Stomach (tissue), 9 donors: Measurements from ENCODE around the gene COL27A1. TPM values are rescaled to one million over a fixed set of nuclear protein-coding genes. Genes with fewer than 3 reads are reported as not detected.
A peak's percentile ranks its signal among the peaks of the same experiment; 100 is the strongest.

Experiments used
- DNase-seq, 2 donors: peaks; one replicate each; pipeline versions ENCODE4 v3.0.0 to v3.0.0-alpha.2; 2013 to 2019
- H3K27ac ChIP-seq, 5 donors: fragments of 200-600 bp in 4 of 5; sonication (generic) in 4 of 5; one replicate each; pipeline ENCODE4 v1.5.1; 2013 to 2019; ENCODE audit warnings: mild to moderate bottlenecking in 1 of 5, moderate library complexity in 1 of 5
- H3K27me3 ChIP-seq, 3 donors: fragments of 200-600 bp; sonication (generic); one replicate each; pipeline ENCODE4 v1.5.1; 2017 to 2019; ENCODE audit warnings: mixed run types in 1 of 3
- H3K36me3 ChIP-seq, 4 donors: fragments of 200-600 bp; sonication (generic); 1 replicate in 3 of 4; 2 replicates in 1 of 4; pipeline ENCODE4 v1.5.1; 2016 to 2019
- H3K4me1 ChIP-seq, 4 donors: fragments of 200-600 bp; sonication (generic); one replicate each; pipeline ENCODE4 v1.5.1; 2016 to 2019
- H3K4me3 ChIP-seq, 4 donors: fragments of 200-600 bp; sonication (generic) in 3 of 4; one replicate each; pipeline ENCODE4 v1.5.1; 2016 to 2019; ENCODE audit warnings: mild to moderate bottlenecking in 1 of 4
- H3K9me3 ChIP-seq, 4 donors: fragments of 200-600 bp; sonication (generic); one replicate each; pipeline ENCODE4 v1.5.1; 2016 to 2019
- CTCF ChIP-seq, 7 experiments: fragments of 450-650 bp in 4 of 7; fragments of 200-600 bp in 3 of 7; sonication (generic) in 3 of 7; IDR thresholded peaks; one replicate each; pipeline ENCODE4 v1.5.1; 2016 to 2019; ENCODE audit warnings: antibody characterized with exemption in 7 of 7, control low read depth in 2 of 7, mild to moderate bottlenecking in 1 of 7
- EP300 ChIP-seq: sonication (generic); formaldehyde crosslinking; IDR thresholded peaks from one replicate; pipeline ENCODE4 v1.6.1; 2017; ENCODE audit warnings: antibody characterized with exemption
- POLR2A ChIP-seq, 4 donors: fragments of 450-650 bp; IDR thresholded peaks; one replicate each; pipeline ENCODE4 v1.6.1; 2016; ENCODE audit warnings: antibody characterized with exemption in 4 of 4, control low read depth in 2 of 4, mild to moderate bottlenecking in 1 of 4, moderate library complexity in 1 of 4
- POLR2AphosphoS5 ChIP-seq, 3 donors: sonication (generic); formaldehyde crosslinking; IDR thresholded peaks; one replicate each; pipeline ENCODE4 v1.6.1; 2016; ENCODE audit warnings: antibody characterized with exemption in 3 of 3
- WGBS, 5 donors: extraction: QIAGEN DNeasy Blood & Tissue Kit in 3 of 5; methylation state at CpG; one replicate each; pipeline versions ENCODE4 v1.1.5 to v1.1.7; 2013 to 2018; 5-methylcytosine and 5-hydroxymethylcytosine counted together
- intact Hi-C: fragments of 100-400 bp; cut with DNase I; formaldehyde crosslinking; loops from one replicate; pipeline ENCODE4 v1.15.1; 2023; ENCODE audit warnings: low total_unique reads
- polyA plus RNA-seq, 3 donors: library from polyadenylated mRNA; stranded (reverse); fragments of 200-250 nt; gene quantifications; one replicate each; pipeline ENCODE4 v1.2.3, GENCODE V29; 2013
- total RNA-seq, 5 donors: library from RNA; depleted of rRNA; stranded (reverse); fragments of >200 nt; gene quantifications; one replicate each; pipeline versions ENCODE4 v1.1.0 to v1.2.3, GENCODE V29; 2014 to 2016
- donor health status: healthy with polysubstance abuse.
- donor health status: Bipolar disorder and iron deficiency.
- donor health status: healthy.

COL27A1 gene
- total and polyA plus RNA-seq, 8 donors = 2.9 to 26.3 (median 8.2) TPM

- intact Hi-C loops = loop anchor here (5.0 kb wide), 1 partner anchor 139 kb away; no protein-coding TSS in a partner anchor
- no peak overlapping the region for H3K27ac ChIP-seq
- DNase-seq = peak; percentile 81 to 87
- H3K4me1 ChIP-seq = peaks cover 0 to 9% (median 0%) of the 10 kb centered on the region in 4 donors
- WGBS, 5 donors = 16 to 18% (median 18%) methylated on average over 12 of the region's 12 CpGs
- H3K9me3 ChIP-seq = peaks cover 0 to 16% (median 7%) of the 10 kb centered on the region in 4 donors
- no peak overlapping the region for H3K4me3 ChIP-seq
- H3K36me3 ChIP-seq = peaks cover 0 to 28% (median 22%) of the 10 kb centered on the region in 4 donors
- no peaks in the 10 kb centered on the region for H3K27me3 ChIP-seq
- TF ChIP-seq POLR2AphosphoS5 (IDR thresholded peaks at IDR 0.05) (no peak), EP300 (no peak), POLR2A (IDR thresholded peaks at IDR 0.05) (no peak), CTCF (IDR thresholded peaks at IDR 0.05) (peak in 6 of 7 experiments; percentile 62 to 98 (median 95))
Measured at GRCh38 chr9:114291064-114291474, 135.7 kb downstream of the COL27A1 start.

- 83 to 90% (median 86%) methylated on average over 11 of the region's 11 CpGs for WGBS, 5 donors
- Histone ChIP-seq H3K36me3 (peaks cover 0 to 34% (median 26%) of the 10 kb centered on the region in 4 donors), H3K4me3 (no peak overlapping the region), H3K9me3 (peaks cover 0 to 21% (median 7%) of the 10 kb centered on the region in 4 donors), H3K27ac (no peak overlapping the region), H3K4me1 (peaks cover 0 to 9% (median 0%) of the 10 kb centered on the region in 4 donors), H3K27me3 (no peaks in the 10 kb centered on the region)
- DNase-seq = no peak
- intact Hi-C loops = loop anchor here (5.0 kb wide), 1 partner anchor 140 kb away; no protein-coding TSS in a partner anchor
- no peak for TF ChIP-seq CTCF (IDR thresholded peaks at IDR 0.05)
- no peak for TF ChIP-seq POLR2A (IDR thresholded peaks at IDR 0.05)
- TF ChIP-seq EP300 = no peak
- TF ChIP-seq POLR2AphosphoS5 (IDR thresholded peaks at IDR 0.05) = no peak
Measured at GRCh38 chr9:114291886-114292590, 136.7 kb downstream of the COL27A1 start.

GRCh38 chr9:114294664-114295063 lies 139.3 kb downstream of the COL27A1 start:
- Histone ChIP-seq H3K27me3 (no peaks in the 10 kb centered on the region), H3K9me3 (peaks cover 0 to 21% (median 7%) of the 10 kb centered on the region in 4 donors), H3K4me1 (no peaks in the 10 kb centered on the region), H3K4me3 (no peak overlapping the region), H3K27ac (no peak overlapping the region), H3K36me3 (peaks cover 0 to 42% (median 28%) of the 10 kb centered on the region in 4 donors)
- intact Hi-C loops = loop anchor here (5.0 kb wide), 1 partner anchor 142 kb away; no protein-coding TSS in a partner anchor
- TF ChIP-seq POLR2A (IDR thresholded peaks at IDR 0.05) (no peak), CTCF (IDR thresholded peaks at IDR 0.05) (no peak), EP300 (no peak), POLR2AphosphoS5 (IDR thresholded peaks at IDR 0.05) (no peak)
- no peak for DNase-seq

- no peaks in the 10 kb centered on the region for H3K4me1 ChIP-seq
- no peak overlapping the region for H3K27ac ChIP-seq
- H3K9me3 ChIP-seq = peaks cover 0 to 21% (median 7%) of the 10 kb centered on the region in 4 donors
- no peak for DNase-seq
- no peak for TF ChIP-seq POLR2AphosphoS5 (IDR thresholded peaks at IDR 0.05)
- TF ChIP-seq POLR2A (IDR thresholded peaks at IDR 0.05) = no peak
- no peak for TF ChIP-seq CTCF (IDR thresholded peaks at IDR 0.05)
- no peak for TF ChIP-seq EP300
- H3K4me3 ChIP-seq = no peak overlapping the region
- intact Hi-C loops = no loop called here
- 92 to 100% (median 97%) methylated on average over 1 of the region's 1 CpG for WGBS, 5 donors
- peaks cover 0 to 53% (median 38%) of the 10 kb centered on the region in 4 donors for H3K36me3 ChIP-seq
- no peaks in the 10 kb centered on the region for H3K27me3 ChIP-seq
Measured at GRCh38 chr9:114296338-114296737, 141.0 kb downstream of the COL27A1 start.
